ENCODE measurements around the gene ANKRD11.

Gene ANKRD11

DNA sequence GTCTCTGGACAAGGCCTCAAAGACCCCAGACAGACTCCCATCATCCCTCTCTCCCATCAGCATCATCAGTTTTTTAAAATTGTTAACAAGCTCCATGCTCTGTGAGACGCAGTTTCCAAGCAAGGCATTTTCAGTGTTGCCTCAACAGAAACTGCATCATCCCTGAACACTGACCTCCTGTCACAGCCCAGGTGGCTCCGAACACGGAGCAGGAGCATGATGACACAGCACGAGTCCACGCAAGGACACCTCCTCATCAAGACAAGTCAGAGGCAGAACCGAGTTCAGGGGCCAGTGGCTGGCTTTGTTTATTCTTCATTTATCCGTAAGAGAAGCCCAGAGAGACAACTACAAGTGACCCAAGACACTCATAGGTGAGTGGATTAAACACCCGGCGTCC, 91.4 kb downstream of the ANKRD11 start:
- no peaks in the 10 kb centered on the region for H3K9me2 ChIP-seq (replicated peaks; ENCODE audit: insufficient read depth, low read length)
- TF ChIP-seq EZH2phosphoT487 (conservative IDR thresholded peaks at IDR 0.05; ENCODE audit: low read length) (no peak), CTCF (IDR thresholded peaks at IDR 0.05; ENCODE audit: insufficient read depth, low read length, poor library complexity, severe bottlenecking) (no peak)
- H4K20me1 ChIP-seq (ENCODE audit: low read depth, low read length), result peaks cover 16% of the 10 kb centered on the region; the same call in 1 of the 2 replicates

DNA sequence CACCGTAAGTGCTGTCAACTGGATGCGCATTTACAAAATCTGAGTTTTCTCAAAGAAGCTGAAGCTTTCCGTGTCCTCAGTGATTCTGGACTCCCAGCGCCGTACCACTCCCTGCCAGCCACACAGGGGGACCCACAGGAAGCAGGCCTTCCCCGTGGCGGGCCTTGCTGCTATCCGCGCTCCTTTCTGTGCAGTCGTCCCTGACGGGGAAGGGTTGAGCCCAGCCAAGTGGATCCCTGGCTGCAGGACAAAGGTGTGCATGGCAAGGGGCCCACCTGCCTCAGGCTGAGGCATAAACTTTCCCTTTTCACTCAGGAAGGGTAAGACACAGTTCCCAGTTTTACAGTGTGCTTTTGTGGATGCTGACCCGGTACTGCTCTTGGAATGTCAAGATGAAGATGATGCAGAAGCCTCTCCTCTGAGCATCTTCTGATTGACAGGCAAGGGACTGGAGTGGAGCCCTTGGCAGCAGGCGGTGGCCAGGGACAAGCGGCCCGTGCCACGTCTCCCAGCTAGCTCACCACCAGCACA, 93.0 kb downstream of the ANKRD11 start:
- Histone ChIP-seq H3K9ac (ENCODE audit: low read length) (no peak overlapping the region), H3K27me3 (ENCODE audit: low read length) (no peaks in the 10 kb centered on the region), H2AFZ (ENCODE audit: low read depth, low read length, severe bottlenecking) (no peak overlapping the region), H3F3A (ENCODE audit: insufficient read depth) (0 out of 2 replicates have a peak, but pooled peaks cover 4% of the 10 kb centered on the region), H4K20me1 (ENCODE audit: low read depth, low read length) (peaks cover 4% of the 10 kb centered on the region; the same call in 1 of the 2 replicates), H3K4me3 (ENCODE audit: insufficient read depth, low read length, poor library complexity, severe bottlenecking) (no peak overlapping the region), H3K4me2 (ENCODE audit: low read depth, low read length, poor library complexity, severe bottlenecking) (no peak overlapping the region), H3K9me2 (replicated peaks; ENCODE audit: insufficient read depth, low read length) (no peaks in the 10 kb centered on the region), H3K9me3 (ENCODE audit: insufficient read depth, low read length) (no peaks in the 10 kb centered on the region), H3K36me3 (ENCODE audit: low read length) (no peaks in the 10 kb centered on the region), H3K27ac (ENCODE audit: low read depth, low read length) (no peak overlapping the region), H3K79me2 (ENCODE audit: insufficient read depth, low read length) (peaks cover 91% of the 10 kb centered on the region)
- TF ChIP-seq EZH2phosphoT487 (conservative IDR thresholded peaks at IDR 0.05; ENCODE audit: low read length) (no peak), CTCF (IDR thresholded peaks at IDR 0.05; ENCODE audit: insufficient read depth, low read length, poor library complexity, severe bottlenecking) (no peak)

More for the DNA sequence above, 91.4 kb downstream of the ANKRD11 start:
- no peak overlapping the region for H3K9ac ChIP-seq (ENCODE audit: low read length)
- no peaks in the 10 kb centered on the region for H3K36me3 ChIP-seq (ENCODE audit: low read length)
- peaks cover 91% of the 10 kb centered on the region for H3K79me2 ChIP-seq (ENCODE audit: insufficient read depth, low read length)
- no peak overlapping the region for H2AFZ ChIP-seq (ENCODE audit: low read depth, low read length, severe bottlenecking)
- no peak overlapping the region for H3K4me2 ChIP-seq (ENCODE audit: low read depth, low read length, poor library complexity, severe bottlenecking)
- H3K27ac ChIP-seq (ENCODE audit: low read depth, low read length), result no peak overlapping the region
- no peaks in the 10 kb centered on the region for H3K27me3 ChIP-seq (ENCODE audit: low read length)
- H3F3A ChIP-seq (ENCODE audit: insufficient read depth), result no peaks in the 10 kb centered on the region
- no peak overlapping the region for H3K4me3 ChIP-seq (ENCODE audit: insufficient read depth, low read length, poor library complexity, severe bottlenecking)
- H3K9me3 ChIP-seq (ENCODE audit: insufficient read depth, low read length), result no peaks in the 10 kb centered on the region

DNA sequence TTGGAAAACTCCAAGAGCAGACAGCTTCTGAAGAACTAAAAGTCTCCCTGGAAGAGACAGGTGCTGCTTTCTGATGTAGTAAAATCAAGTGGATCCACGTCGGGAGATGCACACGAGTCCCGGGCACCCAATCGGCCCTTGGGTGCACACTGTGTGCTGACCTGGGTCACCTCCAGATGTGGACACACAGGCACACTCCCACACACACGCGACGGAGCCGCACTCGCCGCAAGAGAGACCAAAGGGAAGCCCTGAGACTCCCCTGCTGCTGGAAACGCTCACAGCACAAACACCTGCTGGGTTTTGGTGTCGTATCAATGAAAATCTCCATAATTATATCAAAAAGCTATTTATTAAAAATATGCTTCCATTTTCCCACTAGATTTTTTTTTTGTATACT, 94.2 kb downstream of the ANKRD11 start:
- Histone ChIP-seq H3K79me2 (ENCODE audit: insufficient read depth, low read length) (peaks cover 89% of the 10 kb centered on the region), H3F3A (ENCODE audit: insufficient read depth) (0 out of 2 replicates have a peak, but pooled peaks cover 4% of the 10 kb centered on the region), H3K9me2 (replicated peaks; ENCODE audit: insufficient read depth, low read length) (no peaks in the 10 kb centered on the region), H3K4me2 (ENCODE audit: low read depth, low read length, poor library complexity, severe bottlenecking) (no peak overlapping the region), H3K4me3 (ENCODE audit: insufficient read depth, low read length, poor library complexity, severe bottlenecking) (no peak overlapping the region), H3K27me3 (ENCODE audit: low read length) (no peaks in the 10 kb centered on the region), H4K20me1 (ENCODE audit: low read depth, low read length) (peaks cover 4% of the 10 kb centered on the region; the same call in 1 of the 2 replicates), H3K9ac (ENCODE audit: low read length) (no peak overlapping the region), H3K36me3 (ENCODE audit: low read length) (no peaks in the 10 kb centered on the region), H2AFZ (ENCODE audit: low read depth, low read length, severe bottlenecking) (no peak overlapping the region), H3K27ac (ENCODE audit: low read depth, low read length) (no peak overlapping the region), H3K9me3 (ENCODE audit: insufficient read depth, low read length) (no peaks in the 10 kb centered on the region)
- no peak for TF ChIP-seq CTCF (IDR thresholded peaks at IDR 0.05; ENCODE audit: insufficient read depth, low read length, poor library complexity, severe bottlenecking)
- no peak for TF ChIP-seq EZH2phosphoT487 (conservative IDR thresholded peaks at IDR 0.05; ENCODE audit: low read length)

Data from SU-DHL-6 (cell line).